Activated CD8-positive, alpha-beta T cell treated with anti-CD3 and anti-CD28 coated beads for 36 hours (primary cell): ENCODE data around the gene RASGRP3. TPM values are rescaled to one million over a fixed set of nuclear protein-coding genes. Genes with fewer than 3 reads are reported as not detected.

Experiments
- ATAC-seq: fragments of 200-7000 bp; cut with Tn5 transposase; one replicate; pipeline ENCODE4 v1.10.0; 2021; ENCODE audit warnings: mild to moderate bottlenecking, moderate library complexity
- CTCF ChIA-PET: fragments of 350-600 bp; sonication (Branson Sonifier 250); formaldehyde crosslinking; loops from one replicate; lab custom pipeline; 2021; ENCODE audit warnings: antibody characterized with exemption; lab: Charles Lee
- POLR2A ChIA-PET: fragments of 350-600 bp; sonication (Branson Sonifier 250); formaldehyde crosslinking; loops from one replicate; lab custom pipeline; 2021; ENCODE audit warnings: antibody characterized with exemption; lab: Charles Lee
- DNase-seq: peaks from one replicate; pipeline ENCODE4 v3.0.0-alpha.2; 2020
- H3K27ac Mint-ChIP-seq: one replicate; pipeline ENCODE4 v1.8.0; 2021; ENCODE audit warnings: mild to moderate bottlenecking, mixed read lengths
- H3K27me3 Mint-ChIP-seq: one replicate; pipeline ENCODE4 v1.8.0; 2021; ENCODE audit warnings: mixed read lengths
- H3K36me3 Mint-ChIP-seq: one replicate; pipeline ENCODE4 v1.8.0; 2021; ENCODE audit warnings: low read depth, mixed read lengths
- H3K4me1 Mint-ChIP-seq: one replicate; pipeline ENCODE4 v1.8.0; 2021; ENCODE audit warnings: low read depth, mixed read lengths
- H3K4me3 Mint-ChIP-seq: one replicate; pipeline ENCODE4 v1.8.0; 2021; ENCODE audit warnings: mild to moderate bottlenecking, moderate library complexity, mixed read lengths
- H3K9me3 Mint-ChIP-seq: one replicate; pipeline ENCODE4 v1.8.0; 2021; ENCODE audit warnings: mixed read lengths
- intact Hi-C: fragments of 100-400 bp; cut with micrococcal nuclease; formaldehyde crosslinking; loops from one replicate; pipeline ENCODE4 v1.10.0; 2022
- total RNA-seq, 2 experiments: library from RNA; stranded (reverse); gene quantifications; one replicate each; pipeline ENCODE4 v1.2.3, GENCODE V29; 2021
- TF ChIP-seq, protein P1 (sequence below): fragments of 200-600 bp; IDR thresholded peaks from one replicate; pipeline ENCODE4 v1.8.0; 2022; ENCODE audit warnings: antibody characterized with exemption, mild to moderate bottlenecking

Gene RASGRP3
- total RNA-seq, 2 experiments from 2014 or later, result 0.98 to 1.6 TPM

DNA sequence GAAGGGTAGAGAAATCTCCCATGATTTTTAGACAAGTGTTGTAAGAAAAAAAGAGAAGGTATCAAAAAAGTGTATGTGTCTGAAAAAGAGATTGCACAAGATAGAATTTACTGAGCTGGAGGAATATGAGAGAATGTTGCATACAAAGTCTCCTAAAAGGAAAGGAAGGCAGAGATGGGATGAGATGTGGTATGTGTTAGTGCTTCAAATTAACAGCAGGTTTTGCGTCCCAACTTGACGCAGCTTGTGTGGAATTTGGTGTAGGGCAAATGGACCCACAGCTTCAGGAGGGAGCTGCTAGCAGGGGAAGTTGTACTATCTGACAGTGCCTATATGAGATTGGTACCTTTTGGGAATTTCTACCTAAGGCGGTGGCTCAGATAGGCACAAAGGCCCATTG is 9.0 kb upstream of the RASGRP3 start:
- Mint-ChIP-seq H3K9me3 (no peaks in the 10 kb centered on the region), H3K4me1 (no peaks in the 10 kb centered on the region), H3K27ac (no peak overlapping the region), H3K36me3 (no peaks in the 10 kb centered on the region), H3K27me3 (no peaks in the 10 kb centered on the region), H3K4me3 (no peak overlapping the region)
- TF ChIP-seq, protein P1, sequence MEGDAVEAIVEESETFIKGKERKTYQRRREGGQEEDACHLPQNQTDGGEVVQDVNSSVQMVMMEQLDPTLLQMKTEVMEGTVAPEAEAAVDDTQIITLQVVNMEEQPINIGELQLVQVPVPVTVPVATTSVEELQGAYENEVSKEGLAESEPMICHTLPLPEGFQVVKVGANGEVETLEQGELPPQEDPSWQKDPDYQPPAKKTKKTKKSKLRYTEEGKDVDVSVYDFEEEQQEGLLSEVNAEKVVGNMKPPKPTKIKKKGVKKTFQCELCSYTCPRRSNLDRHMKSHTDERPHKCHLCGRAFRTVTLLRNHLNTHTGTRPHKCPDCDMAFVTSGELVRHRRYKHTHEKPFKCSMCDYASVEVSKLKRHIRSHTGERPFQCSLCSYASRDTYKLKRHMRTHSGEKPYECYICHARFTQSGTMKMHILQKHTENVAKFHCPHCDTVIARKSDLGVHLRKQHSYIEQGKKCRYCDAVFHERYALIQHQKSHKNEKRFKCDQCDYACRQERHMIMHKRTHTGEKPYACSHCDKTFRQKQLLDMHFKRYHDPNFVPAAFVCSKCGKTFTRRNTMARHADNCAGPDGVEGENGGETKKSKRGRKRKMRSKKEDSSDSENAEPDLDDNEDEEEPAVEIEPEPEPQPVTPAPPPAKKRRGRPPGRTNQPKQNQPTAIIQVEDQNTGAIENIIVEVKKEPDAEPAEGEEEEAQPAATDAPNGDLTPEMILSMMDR, result no peak
- CTCF ChIA-PET, result interaction anchor here (0.7 to 1.8 kb wide), 2 partner anchors 8 to 19 kb away, joined by 3 to 4 read pairs; no protein-coding TSS in a partner anchor
- DNase-seq (no peak), ATAC-seq (no peak)
- intact Hi-C loops, result no loop called here
- POLR2A ChIA-PET, result no interaction called here

- intact Hi-C loops, result no loop called here
- Mint-ChIP-seq H3K4me3 (no peak overlapping the region), H3K4me1 (no peaks in the 10 kb centered on the region), H3K27ac (no peak overlapping the region), H3K36me3 (no peaks in the 10 kb centered on the region), H3K27me3 (no peaks in the 10 kb centered on the region), H3K9me3 (no peaks in the 10 kb centered on the region)
- TF ChIP-seq, protein P1, result no peak
- ChIA-PET CTCF (no interaction called here), POLR2A (no interaction called here)
- DNase-seq, result no peak
- ATAC-seq, result no peak
These were observed 7.2 kb upstream of the RASGRP3 start for GRCh38 chr2:33469238-33469637.

DNA sequence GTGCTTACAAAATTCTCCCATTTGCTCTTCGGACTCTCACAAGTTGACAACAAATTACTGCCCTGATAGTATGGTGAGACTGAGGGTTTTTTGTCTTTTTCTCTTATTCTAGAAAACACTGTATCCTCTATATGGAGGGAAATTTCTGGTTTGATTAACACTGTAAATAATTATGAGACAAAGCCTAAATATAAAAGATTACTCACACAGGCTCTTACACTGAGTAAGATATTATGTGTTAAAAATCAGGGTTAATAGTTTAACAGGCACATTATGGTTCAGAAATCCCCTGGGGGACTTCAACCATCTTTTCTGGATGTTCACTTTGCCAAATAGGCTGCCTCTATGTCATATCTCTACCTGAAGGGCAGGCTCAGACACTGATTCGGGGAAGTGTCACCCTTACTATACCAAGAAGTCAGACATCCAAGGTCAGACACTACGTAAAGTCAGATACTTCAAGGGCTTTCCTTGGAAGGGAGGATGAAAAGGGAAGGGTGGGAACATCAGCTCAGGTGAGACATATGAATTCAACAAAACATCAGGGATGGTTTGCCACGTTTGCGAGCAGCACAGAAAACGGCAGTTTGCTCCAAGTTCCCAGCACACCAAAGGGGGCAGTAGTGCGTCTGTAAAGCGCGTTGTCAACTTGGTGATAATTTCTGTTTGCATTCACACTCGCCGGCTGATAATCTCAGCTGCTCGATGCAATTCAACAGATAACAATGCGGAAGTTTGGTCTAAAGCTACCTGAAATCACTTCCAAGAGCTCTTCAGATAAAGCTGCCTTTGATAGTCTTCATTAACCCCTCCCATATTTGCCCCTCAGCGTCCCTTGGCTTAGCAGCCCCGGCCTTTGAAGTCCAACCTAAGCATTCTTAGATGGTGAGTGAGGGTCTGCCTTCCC is 972 bp upstream of the RASGRP3 start:
- no peaks in the 10 kb centered on the region for H3K36me3 Mint-ChIP-seq
- peaks cover 29% of the 10 kb centered on the region for H3K4me1 Mint-ChIP-seq
- peak; percentile 75 for ATAC-seq
- no peaks in the 10 kb centered on the region for H3K27me3 Mint-ChIP-seq
- POLR2A ChIA-PET, result interaction anchor here (0.5 to 1.9 kb wide), 4 partner anchors 14 to 126 kb away, joined by 3 to 15 read pairs (median 6); partner anchors contain the start of gene FAM98A
- peak overlapping the region; percentile 80 for H3K4me3 Mint-ChIP-seq
- CTCF ChIA-PET, result interaction anchor here (0.6 to 1.8 kb wide), 21 partner anchors 9 to 159 kb away, joined by 3 to 17 read pairs (median 4); partner anchors contain the start of gene FAM98A
- TF ChIP-seq, protein P1, result peak; percentile 74
- H3K27ac Mint-ChIP-seq, result peak overlapping the region; percentile 96
- intact Hi-C loops, result loop anchor here (1.0 kb wide), 1 partner anchor 107 kb away; no protein-coding TSS in a partner anchor
- no peaks in the 10 kb centered on the region for H3K9me3 Mint-ChIP-seq
- DNase-seq, result peak; percentile 89

DNA sequence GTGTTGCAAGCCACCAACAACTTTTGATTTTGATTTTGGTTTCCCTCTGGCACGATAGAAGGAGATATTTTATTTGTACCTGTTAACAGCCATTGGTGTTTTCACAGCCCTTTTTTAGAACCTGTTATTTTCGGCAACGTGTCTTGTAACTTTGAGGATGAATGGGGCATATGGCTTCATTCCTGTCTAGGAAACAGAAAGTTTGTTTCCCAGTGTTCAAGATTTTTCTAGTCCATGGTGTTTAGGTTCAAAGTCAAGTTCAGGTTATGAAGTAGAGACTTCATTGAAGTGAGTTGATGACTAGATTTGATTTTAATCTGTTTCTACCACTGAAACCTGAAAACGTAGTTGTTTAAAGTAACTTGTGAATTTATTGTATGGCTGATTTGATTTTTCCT is 343 bp downstream of the RASGRP3 start:
- intact Hi-C loops, result no loop called here
- TF ChIP-seq, protein P1, result no peak
- Mint-ChIP-seq H3K27me3 (no peaks in the 10 kb centered on the region), H3K9me3 (no peaks in the 10 kb centered on the region), H3K4me3 (peak overlapping the region; percentile 80), H3K36me3 (no peaks in the 10 kb centered on the region), H3K4me1 (peaks cover 29% of the 10 kb centered on the region), H3K27ac (peak overlapping the region; percentile 96)
- ChIA-PET POLR2A (interaction anchor here (1.1 to 1.9 kb wide), 4 partner anchors 13 to 122 kb away, joined by 3 to 15 read pairs (median 6); partner anchors contain the start of gene FAM98A), CTCF (interaction anchor here (0.6 to 1.8 kb wide), 6 partner anchors 11 to 122 kb away, joined by 3 to 17 read pairs (median 6); partner anchors contain the start of gene FAM98A)
- ATAC-seq (no peak), DNase-seq (no peak)
